IPS DF 4.7 (cell line): ENCODE data around the gene FRS2.
"Not testable (repeated sequence)": the region's sequence is repeated elsewhere in the genome, so short reads cannot be mapped to it uniquely, and the experiment has no call there.

Experiments used
- DNase-seq: peaks from one replicate; pipeline ENCODE4 v3.0.0-alpha.2; 2013; ENCODE audit warnings: low spot score; ENCODE audit errors: extremely low read depth

Gene FRS2

GRCh38 chr12:69470189-69471075 lies at the start of gene FRS2:
FRS2 (plus strand) TSS chr12:69470388; CDS start chr12:69569031, 98,643 bp downstream.
- peak; percentile 56 for DNase-seq

DNA sequence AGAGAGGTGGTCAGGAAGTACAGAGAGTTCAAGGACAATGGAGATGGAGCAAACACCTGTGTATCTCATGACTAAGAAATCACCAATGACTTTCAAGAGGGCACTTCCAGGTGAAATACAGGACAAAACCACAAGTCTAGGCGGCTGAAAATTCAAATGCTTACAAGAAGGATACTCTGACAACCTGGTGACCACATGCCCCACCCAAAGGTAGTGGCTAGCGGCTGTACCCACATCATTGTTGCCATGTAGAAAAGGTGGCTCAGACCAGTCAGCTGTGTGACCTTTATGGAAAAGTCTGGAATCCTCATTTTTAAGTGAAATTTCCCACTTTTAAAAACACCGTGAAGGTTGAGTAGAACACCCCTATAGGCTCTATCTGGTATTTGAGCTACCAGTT lies 48.6 kb upstream of the FRS2 start:
- DNase-seq = no peak

DNA sequence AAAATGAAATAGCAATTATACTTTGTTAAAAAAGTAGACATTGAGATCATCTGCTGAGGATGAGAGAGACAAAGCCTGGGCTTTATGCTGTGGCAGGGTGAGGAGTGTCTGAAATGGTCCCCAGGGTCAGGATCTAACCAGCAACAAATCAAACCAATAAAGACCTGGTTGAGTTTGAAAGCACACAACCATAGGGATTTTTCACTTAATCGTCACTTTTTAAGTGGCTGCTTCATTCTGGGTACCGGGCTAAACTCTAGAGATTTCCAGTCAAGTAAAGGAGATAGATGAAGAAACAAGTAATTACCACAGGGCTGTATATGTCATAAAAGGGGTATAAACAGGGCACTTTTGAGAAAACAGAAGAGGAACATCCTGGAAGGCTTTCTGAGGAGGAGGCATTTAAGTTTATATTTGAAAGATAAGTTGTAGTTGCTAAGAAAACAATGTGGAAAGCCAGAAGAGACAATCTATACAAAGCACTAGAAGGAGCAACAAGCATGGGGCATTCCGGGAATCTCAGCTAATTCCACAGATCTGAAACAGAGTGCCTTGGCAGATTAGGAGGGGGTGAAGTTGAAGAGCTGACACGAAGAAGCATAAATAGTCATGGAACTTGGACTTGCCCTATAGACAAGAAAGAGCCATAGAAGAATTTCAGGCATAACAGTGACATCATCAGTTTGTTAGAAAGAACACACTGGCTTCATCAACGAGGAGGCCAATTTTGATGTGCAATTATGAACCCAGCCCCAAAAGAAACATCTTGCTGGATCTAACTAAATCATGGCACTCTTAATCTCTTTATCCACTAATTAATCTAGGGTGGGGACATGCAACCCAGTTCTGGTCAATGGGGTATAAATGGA lies 46.9 kb upstream of the FRS2 start:
- no peak for DNase-seq

GRCh38 chr12:69425417-69425816 lies 44.8 kb upstream of the FRS2 start:
- DNase-seq = no peak

- DNase-seq = no peak
Observed at GRCh38 chr12:69428351-69429073, 41.7 kb upstream of the FRS2 start.

DNA sequence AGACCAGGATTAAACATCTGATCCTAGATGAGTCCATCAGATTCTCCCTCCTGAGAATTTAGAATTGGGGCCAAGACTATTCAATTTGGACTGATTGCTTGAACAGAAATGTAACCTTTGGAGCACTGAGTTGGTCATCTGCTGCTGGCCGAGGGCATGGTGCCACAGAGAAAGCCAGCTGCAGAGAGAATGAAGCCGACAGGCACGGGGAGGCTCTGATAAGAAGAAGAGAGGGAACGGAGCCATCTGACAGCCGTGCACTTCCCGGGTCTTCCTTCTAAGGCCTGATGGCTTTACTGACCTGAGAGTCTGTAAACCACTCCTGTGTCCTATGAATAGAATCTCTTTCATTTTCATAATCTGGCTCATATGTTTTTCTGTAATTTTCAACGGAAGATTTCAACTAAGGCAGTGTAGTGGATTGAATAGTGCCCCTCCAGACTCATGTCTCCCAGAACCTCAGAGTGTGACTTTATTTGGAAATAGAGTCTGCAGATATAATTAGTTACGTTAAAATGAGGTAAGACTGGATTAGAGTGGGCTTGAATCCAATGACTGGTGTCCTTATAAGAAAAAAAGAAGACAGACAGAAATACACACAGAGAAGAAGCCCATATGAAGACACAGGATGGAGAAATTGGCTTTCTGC lies 39.1 kb upstream of the FRS2 start:
- DNase-seq = no peak

DNA sequence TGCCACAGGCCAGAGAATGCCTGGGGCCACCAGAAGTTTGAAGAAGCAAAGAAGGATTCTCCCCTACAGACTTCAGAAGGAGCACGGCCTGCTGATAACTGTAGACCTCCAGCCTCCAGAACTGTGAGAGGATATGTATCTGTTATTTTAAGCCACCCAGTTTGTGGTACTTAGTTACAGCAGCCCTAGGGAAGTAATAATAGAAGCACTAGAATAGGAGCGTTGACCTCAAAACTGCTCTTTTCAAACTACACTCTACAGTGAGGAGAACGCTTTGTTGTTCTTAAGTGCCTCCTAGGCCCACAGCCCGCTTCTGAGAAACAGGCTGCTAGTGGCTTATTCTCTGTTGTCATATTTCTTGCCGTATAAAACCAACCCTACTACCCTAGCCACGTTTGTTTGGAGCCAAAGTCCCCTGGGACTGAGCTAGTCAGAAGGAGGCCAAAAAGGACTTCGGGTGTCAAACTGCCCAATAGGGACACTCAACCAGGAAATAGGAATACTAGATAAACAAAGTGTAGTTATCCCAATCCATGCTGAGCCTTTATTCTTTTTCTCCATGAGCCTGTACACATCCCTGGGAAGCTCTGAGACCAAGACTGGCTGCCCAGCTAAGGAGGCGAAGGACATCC lies 38.5 kb upstream of the FRS2 start:
- DNase-seq = no peak

DNA sequence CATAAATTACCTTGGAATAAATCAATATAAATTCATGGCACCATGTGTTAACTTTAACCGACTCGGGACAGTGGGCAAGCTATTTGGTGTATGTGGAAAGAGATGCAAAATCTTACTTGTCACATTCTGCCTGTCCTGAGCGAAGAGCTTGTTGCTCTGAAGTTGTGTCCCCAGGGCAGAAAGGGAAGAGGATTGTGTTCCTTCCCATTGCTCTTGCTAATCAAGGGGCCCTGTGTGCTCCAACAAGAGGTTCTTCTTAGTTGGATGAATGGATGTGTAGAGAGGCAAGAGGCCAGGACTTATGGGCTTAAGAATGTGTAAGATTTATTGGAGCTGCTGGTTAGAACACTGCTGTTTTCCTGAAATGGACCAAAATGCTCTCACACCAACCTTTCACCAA lies 36.5 kb upstream of the FRS2 start:
- no peak for DNase-seq

DNA sequence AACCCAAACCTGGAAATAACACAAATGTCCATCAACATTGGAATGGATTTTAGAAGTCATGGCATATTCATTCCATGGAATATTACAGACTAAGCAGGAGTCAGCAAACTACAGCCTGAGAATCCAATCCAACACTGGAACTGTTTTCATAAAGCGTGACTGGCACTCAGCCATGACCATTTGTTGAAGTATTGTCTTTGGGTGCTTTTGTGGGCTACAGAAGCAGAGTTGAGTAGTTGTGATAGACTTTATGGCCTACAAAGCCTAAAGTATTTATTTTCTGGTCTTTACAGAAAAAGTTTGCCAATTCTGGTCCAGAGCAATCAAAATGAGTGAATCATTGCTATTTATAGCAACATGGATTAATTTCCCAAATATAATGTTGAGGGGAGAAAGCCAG lies 34.5 kb upstream of the FRS2 start:
- no peak for DNase-seq

- DNase-seq = no peak
Observed at GRCh38 chr12:69437073-69437472, 33.1 kb upstream of the FRS2 start.

DNA sequence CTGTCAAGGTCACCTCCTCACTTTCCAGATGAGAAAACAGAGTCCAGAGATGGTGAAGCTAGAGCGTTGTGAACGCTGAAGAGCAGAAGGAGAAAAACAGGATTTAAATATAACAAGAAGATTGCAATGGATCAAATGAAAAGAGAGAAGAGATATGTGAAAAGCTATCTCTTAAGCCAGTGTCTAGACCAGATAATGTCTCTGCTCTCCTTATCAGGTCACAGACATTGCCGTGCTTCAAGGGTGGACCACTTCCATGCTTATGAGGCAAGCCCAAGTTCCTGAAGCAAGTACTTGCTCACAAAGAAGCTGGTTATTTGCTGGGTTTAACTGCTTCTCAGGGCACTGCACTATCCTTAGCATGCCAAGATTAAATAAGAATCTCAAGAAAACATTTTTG lies 31.6 kb upstream of the FRS2 start:
- DNase-seq = no peak

DNA sequence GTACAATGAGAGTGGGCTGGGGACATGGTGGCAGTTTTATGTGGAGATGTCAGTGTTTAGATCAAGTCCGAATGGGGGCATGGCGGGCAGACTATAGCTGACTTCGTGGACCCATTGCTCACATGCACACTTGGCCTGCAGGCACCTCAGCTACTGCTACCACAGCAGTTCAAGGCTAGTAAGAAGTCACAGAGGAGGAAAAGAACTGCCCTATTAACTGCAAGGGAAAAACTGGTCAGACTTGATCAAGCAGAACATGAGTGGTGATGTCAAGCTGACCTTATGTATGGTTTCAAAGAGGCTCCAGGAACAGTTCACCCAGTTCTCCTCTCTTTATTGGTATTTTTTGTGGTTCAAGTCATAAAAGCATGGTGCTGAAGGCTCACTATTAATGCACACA lies 30.2 kb upstream of the FRS2 start:
- DNase-seq = no peak

DNA sequence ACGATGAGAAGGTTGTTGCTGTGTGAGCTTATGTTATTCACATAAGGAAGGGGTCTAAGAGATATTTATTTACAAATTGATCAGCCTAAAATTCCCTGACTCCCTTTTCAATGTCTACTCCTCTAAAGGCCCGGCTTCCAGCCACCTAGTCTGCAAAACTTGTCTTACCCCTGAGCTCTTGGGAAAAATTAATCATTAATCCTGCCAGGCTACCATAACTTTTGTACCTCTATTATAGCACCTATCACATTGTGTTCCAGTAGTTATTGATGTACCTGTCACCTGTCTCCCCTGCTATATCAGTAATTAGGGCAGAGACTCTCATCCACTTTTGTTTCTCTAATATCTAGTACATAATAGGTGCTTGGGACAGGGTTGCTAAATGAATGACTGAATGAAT lies 29.3 kb upstream of the FRS2 start:
- DNase-seq = no peak

- DNase-seq = no peak
Observed at GRCh38 chr12:69442894-69443293, 27.3 kb upstream of the FRS2 start.

DNA sequence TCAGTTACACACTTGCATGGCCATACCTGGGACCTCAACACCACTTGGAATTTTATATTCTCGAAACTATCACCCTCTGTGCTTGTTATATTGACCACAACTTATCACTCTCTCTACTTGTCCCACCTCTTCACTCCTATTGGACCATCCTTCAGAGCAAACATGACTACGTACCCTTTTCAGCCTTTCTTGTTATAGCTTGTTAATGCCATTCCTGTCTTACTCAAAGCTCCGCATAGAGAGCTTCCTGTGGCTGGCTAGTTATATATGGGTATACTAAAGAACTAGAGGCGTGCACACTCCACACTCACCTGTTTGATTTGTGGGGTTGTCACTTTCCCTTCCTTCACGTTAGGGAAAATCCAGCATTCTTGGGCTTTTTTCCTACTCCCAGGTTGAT lies 26.3 kb upstream of the FRS2 start:
- DNase-seq = no peak

DNA sequence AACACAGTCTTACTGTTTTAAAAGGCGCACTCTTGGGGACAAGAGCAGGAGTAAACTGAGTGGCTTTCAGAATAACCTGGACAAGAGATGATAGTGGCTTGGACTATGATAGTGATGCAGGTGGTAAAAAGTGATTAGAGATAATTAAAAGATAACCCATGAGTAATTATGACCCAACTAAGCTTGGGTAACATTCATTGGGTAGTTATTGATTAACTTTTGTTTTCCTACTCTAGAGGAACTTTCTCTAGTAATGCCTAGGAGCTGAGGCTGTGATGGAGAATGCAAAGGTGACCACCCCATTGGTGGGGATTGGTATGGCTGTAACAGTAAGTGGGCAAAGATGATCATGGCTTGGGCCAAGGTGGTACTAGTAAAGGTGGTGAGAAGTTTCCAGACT lies 22.3 kb upstream of the FRS2 start:
- DNase-seq = no peak

- DNase-seq = not testable (repeated sequence)
Observed at GRCh38 chr12:69452598-69453132, 17.5 kb upstream of the FRS2 start.

GRCh38 chr12:69456239-69456638 lies 13.9 kb upstream of the FRS2 start:
- no peak for DNase-seq

- DNase-seq = no peak
Observed at GRCh38 chr12:69457433-69457832, 12.8 kb upstream of the FRS2 start.

GRCh38 chr12:69459477-69459876 lies 10.7 kb upstream of the FRS2 start:
- DNase-seq = no peak

DNA sequence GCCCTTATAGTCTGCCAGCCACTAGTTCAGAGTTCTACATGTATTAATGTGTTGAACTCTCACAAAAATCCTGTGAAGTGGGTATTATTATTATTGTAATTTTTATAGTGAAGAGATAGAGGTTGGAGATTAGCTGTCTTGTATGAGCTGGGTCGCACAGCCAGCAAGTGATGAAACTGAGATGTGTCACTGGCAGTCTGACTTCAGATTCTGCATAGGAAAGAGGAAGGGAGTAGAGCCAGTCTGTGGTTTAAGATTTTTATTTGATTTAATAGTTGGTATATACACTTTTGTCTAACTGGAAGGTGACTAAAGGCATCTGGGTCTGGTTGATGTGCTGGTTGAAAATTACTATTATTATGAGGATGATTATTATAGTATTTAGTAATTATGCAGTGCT lies 5.8 kb upstream of the FRS2 start:
- DNase-seq = no peak
